HG03039 (cell line): Measurements from ENCODE around the gene HOXA3.

Experiments used
- ATAC-seq: cut with Tn5 transposase; IDR thresholded peaks from one replicate; pipeline ENCODE4 v1.9.1; 2021; ENCODE audit warnings: mild to moderate bottlenecking, moderate library complexity; ENCODE audit not compliant: unreplicated experiment

HOXA3 gene

DNA sequence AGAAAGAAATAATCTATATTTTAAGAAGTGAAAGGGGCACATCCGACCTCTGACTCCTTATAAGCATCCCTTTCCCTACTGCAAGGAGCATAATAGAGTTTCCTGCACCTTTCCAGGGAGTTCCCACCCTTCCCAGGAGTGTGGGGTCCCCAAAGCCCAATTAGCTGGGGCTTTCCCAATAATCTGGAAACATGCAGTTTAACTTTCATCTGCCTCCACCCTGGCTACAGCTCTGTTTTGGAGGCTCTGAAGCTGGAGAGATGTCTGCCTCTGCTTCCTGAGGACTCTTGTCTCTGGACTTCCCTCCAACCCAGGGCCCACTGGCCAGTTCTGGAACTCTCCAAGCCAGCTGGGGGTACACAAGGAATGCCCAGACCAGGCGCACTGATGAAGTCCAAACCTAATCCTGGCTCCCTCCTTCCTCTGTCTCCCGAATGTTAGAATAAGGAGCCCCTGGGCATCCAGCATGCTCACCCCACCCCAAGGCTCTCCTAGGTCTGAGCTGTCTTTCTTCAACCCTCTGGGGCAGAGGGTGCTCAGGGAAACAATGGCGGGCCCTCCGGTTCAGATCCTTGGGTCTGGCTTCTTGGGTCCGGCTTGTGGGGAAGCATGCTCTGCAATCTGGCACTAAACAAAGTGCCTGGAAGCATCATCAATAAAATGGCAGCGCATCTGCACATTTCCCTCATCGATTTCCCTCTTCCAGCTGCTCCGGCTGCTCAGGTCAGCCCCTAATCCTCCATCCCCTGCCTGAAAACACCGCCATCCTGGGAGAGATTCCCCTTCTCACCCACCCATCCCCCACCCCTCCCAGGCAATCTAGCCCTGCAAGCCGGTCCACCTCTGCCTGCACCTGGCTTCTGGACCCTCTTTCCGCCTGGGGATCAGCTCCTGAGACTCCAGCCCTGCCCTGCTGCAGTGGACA, 35.2 kb downstream of the HOXA3 start:
- ATAC-seq: no peak

DNA sequence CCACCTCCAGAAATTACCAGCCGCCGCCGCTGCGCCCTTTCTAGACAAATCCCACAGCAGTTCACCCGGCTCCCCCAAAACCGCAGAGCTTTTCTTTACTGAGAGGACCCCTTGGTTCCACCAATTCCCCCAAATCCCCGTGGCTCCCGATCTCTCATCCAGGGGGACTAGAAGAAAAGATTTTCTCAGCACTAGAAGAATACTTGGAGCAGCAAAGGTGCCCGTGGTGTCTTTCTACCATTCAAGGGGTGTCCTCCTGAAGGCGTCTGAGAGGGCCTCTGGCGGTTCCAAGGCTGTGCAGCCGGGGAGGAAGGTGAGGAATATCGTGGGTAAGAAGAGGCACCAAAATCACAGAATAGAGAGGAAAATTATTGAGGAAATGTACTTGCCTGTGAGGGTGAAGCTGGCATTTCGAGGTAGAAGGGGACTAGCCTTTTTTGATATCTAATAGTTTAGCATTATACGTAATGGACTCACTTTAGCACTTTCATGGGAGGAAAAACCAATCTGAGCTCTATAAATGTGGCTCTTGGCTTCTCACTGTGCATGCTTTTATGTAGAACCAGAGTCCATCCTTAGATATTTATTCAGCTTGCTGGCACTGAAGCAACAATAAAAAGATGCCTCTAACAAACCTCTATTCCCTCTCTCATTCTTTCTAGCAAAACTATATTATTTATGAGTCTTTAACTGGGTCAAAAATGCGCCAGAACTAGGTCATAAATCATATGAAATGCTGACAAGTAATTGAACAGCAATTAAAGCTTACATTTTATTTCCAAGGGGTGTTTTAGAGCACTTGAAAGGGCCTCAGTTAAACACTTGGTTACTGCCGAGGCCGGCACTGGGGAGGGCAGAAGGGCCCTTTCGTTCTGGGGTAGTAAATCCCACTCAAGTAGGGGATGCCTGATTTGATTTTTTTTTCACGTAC, 36.1 kb downstream of the HOXA3 start:
- no peak for ATAC-seq

DNA sequence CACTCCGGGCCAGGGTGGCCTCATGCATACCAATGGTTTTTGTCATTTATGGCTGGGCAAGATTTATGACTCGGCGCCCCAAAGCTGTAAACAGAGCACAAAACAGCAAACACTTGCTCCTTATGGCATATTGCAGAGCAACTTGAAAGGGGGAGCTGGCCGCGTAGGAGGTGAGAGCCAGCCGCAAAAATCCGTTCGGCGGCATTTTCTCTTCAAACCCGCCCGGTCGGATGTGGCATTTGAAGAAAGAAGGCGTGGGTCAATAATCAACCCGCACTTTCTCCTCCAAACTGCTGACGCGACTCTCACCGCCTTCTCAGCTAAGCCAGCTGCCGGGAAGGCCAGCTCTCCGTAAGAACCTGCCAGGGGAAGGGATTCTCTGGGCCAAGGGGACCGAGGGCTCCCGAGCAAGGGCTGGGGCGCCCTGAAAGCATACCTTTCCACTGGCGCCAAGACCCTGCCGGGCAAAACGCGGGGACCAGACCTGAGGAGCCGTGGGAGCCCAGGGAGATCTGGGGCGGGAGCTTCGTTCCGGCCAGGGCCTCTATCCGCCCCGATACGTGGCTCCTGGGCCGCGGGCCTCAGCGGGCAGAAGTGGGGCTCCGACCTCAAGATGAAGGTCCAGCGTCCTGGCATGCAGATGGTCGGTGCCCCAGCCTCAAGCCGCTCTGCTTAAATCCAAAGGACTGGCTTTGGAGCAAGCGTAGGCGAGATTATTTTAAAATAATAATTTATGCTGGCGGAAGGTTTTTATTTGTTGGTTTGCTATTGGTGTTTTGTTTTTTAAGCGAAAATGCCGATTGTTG, 37.0 kb downstream of the HOXA3 start:
- ATAC-seq: no peak

DNA sequence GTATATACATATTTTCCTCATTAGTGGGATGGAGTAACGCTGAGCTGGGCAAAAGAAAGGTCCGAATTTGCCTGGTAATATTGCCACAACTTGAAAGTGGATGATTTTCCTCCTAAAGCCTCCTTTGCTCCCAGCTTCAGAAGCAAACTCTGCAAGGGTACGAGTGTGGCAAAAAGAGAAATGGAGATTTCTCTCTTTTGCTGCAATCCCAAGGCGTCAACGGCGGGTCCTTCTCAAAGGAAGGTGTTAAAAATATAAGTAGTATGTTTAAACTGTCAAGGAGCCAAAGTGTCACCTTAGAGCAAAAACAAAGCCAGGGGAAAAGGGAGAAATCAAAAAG, 37.5 kb downstream of the HOXA3 start:
- no peak for ATAC-seq

DNA sequence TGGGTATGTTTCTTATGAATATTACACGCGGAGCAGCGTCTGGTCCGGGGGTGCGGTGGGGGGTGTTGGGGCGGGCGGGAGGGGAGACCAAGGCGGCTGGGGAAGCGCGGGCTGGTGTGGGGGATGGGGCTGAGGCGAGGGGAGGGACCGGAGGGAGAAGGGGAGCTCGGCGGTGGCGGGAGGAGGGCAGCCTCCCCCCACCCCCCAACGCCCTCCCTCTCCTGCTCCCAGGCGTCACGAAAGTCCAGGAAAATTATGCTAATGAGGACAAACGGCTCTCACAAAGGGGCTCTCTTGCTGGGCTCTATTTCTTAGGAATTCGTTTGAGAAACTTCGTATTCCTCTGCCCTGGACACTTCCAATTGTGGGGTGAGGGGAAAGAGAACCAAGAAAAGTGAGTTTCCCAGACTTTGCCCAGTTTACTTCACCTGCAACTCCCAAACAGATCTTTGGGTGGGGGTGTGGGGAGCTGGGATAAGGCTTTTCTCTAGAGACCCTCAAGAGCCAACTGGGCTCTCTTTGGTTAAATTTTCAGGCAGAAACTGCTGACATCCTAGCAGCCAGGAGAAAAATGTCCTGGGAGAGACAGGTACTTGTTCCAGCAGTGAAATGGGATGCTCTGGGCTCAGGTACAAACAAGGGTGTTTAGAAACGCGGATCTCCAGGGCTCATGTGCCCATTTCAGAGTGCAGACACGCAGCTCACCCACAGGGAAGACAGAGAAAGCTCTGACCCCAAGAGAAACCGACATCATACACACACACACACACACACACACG, 38.2 kb downstream of the HOXA3 start:
- no peak for ATAC-seq

DNA sequence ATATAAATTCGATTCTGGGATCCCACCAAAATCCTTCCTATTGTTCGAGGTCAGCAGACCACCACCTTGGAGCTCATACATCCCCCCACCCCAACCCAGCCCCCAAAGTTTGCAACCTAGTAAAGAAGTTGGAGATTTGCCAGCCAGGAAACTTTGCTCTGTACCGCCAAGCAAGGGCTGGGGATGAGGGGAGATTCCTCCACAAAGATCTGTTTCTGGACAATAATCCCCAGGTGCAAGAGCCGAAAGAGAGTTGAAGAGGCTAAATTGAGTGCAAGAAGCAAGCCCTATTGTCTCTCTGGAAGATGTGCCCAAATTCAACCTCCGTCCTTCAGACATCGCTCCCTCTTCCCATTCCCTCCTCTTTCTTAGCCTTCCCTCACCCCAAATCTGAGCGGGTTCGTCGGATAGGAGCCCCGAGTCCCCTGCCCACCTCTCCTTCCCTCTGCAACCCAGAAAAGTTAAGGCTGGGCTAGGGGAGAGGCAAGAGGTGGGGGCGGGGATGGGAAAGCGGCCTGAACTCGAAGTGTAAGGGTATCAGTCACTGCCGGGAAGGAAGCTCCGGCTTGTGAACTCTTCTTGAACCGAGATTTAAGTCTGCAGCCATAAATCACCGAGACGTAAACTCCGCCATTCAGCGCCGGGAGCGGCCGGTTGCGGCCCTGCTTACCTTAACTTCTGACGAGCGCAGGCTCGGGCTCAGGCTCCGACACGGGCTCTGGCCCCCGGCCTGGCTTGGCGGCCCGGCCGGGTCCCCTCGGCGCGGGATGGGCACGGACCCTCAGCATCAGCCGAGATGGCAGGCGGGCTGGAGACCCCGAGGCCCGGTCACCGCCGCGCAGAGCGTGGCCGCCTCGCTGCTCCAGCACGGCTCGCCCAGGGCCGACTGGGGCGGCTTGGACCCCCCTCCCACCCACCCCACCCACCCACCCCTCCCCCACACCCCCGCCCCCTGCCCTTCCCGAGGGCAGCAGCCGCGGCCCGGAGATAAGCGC, 39.1 kb downstream of the HOXA3 start:
- no peak for ATAC-seq

DNA sequence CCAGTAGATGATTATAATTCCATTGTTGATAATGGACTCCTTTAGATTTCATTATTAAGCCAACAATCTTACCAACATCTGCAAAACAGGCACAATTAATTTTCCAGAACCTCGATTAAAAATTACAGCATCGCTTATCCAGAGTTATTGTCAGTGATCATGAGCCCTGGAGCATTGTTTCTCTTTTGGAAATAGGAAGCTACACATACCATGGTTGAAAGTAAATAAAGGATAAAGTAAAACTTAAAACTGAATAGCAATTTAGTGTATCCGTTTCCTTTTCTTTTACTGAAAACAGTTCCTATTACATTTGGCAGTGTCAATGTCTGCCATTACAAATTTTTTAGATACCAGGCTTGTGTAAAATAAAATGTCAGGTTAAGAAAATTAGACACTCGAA, 40.0 kb downstream of the HOXA3 start:
- ATAC-seq: no peak

DNA sequence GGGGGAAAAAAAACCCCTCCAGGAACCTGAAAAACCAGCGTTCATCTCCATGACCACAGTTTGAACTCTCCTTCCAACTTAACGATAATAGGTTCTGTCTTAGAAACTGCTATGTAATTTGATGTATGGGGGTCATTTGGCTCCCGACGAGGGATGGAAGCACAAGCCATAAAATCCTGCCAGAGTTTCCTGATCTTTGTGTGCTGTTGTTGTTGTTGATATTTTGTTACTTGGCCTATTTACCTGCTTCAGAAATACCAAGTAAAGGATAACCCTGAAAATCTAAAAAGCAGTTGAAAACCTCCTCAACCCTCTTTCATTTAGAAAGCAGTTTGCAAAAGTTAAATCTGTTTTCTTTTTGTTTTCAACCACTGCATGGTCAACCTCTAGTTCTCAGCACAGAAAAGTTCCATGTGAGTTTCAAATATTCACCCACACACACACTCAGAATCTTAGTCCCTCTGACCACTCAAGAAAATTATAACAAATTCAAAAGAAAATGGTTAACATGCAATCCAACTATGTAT, 40.6 kb downstream of the HOXA3 start:
- no peak for ATAC-seq

DNA sequence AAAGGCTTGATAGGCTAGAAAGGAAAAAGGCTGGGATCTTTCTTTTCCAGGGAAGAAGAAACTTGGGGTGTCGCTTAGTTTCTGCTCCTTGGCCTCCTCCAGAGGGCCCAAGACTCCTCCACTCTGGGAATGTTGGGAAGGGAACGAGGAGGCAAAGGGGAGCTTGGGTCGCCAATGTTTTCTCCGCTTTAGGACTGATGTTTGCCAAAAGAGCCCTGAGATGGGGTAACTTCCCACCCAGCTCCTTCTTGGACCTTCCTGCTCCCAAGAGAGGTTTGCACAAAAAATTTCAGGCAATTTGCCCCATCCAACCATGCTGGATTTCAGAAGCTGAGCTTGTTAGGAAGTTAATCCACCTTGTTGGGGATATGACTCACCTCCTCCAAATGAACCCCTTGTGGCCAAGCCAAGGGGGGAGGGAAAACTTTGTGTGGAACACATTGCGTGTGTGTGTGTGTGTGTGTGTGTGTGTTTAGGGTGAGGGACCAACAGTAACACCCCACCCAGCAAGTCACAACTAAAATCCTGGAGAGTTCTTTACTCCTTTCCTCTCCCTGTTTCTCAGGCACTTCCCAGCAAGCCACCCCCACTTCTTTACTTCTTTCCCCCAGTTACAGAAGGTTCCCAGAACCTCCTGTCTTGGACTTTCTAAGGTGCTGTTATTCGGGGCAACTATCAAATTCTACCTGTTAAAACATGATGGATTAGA, 41.2 kb downstream of the HOXA3 start:
- ATAC-seq: no peak

DNA sequence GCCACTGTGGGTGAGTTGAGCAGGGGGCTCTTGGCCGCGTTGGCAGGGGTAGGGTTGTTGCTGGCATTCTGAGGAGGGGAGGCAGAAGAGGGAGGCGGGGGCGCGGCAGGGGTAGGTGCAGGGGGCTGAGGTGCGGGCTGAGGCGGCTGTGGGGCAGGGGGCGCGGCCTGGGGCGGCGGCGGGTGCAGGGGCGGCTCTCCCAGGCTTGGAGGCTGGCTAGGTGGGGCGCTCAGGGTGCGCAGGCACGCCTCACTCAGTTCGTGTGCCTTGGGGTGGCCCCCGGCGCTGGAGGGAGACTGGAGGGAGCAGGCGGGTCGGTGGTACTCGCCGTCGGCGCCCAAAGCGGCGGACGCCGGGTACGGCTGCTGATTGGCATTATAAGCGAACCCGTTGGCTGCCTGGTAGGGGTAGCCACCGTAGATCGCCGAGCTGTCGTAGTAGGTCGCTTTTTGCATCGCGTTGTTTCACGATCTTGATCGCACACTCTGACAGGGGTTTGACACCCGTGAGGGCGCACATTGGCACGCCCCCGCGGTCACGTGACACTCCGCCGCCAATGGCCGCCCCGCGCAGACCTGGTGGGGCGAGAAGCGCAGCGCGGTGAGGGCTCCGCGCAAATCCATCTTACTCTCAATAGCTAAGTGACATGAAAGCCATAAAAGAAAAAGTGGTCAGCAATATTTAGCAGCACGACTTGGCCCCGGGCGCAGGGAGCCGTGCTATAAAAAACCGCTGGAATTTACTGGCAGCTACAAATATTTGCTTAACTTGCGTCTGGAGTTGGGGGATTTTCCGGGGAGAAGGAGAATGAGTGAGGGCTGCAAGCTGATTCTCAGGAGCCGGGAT, 42.0 kb downstream of the HOXA3 start:
- no peak for ATAC-seq

DNA sequence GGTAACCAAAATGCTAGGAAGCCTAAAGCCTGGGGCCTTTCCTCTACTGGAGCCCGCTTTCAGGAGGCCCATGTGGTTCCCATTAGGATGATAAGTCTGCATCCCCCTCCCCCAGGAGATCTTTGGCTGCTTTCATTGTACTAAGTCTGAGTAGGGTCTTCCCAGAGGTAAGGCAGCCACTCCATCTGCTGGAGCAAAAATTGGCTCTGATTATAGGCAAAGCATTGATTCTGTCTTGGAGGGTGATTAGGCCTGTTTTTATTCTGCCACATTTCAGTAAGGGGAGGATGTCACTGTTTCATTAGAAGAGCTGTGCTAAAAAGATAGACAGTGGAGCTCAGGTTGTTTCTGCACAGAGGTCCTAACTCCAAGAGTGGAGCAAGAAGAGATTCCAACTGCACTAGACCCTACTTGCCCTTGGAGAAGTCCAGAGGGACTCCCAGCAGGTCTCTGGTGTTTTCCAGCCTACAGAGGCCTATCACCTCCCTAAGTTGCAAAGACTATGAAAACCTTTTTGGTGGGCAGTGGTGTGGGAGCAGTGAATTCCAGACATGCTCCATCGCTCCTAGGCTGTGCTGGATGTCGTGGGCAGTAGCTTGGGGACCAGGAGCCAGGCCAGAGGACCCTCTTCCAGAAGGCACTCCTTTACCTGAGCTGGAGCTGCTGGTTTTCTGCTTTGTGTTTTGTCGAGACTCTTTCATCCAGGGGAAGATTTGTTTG, 42.8 kb downstream of the HOXA3 start:
- ATAC-seq: no peak

DNA sequence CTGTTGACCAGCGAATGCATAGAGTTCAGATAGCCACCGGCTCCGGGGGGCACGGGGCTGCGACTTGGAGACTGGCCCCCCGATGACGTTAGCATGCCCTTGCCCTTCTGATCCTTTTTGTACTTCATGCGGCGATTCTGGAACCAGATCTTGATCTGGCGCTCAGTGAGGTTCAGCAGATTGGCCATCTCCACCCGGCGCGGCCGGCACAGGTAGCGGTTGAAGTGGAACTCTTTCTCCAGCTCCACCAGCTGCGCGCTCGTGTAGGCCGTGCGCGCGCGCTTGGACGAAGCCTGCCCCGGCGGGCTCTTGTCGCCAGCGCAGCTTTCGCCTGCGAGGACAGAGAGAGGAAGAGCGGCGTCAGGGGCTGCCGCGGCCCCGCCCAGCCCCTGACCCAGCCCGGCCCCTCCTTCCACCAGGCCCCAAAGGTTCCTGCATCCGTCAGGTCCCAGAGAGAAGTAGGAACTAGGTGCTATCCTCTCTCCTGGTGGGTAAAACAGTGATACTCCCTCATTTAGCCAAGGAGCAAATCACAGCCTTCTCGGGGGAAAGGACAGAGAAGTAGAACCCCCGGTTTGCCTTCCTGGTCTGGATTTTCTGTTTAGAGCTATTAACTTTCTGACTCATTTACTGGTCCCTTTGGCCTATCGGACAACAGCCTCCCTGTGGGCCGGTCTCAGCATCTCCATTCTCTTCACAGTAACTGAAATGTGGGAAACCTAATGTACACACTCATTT, 43.8 kb downstream of the HOXA3 start:
- no peak for ATAC-seq

DNA sequence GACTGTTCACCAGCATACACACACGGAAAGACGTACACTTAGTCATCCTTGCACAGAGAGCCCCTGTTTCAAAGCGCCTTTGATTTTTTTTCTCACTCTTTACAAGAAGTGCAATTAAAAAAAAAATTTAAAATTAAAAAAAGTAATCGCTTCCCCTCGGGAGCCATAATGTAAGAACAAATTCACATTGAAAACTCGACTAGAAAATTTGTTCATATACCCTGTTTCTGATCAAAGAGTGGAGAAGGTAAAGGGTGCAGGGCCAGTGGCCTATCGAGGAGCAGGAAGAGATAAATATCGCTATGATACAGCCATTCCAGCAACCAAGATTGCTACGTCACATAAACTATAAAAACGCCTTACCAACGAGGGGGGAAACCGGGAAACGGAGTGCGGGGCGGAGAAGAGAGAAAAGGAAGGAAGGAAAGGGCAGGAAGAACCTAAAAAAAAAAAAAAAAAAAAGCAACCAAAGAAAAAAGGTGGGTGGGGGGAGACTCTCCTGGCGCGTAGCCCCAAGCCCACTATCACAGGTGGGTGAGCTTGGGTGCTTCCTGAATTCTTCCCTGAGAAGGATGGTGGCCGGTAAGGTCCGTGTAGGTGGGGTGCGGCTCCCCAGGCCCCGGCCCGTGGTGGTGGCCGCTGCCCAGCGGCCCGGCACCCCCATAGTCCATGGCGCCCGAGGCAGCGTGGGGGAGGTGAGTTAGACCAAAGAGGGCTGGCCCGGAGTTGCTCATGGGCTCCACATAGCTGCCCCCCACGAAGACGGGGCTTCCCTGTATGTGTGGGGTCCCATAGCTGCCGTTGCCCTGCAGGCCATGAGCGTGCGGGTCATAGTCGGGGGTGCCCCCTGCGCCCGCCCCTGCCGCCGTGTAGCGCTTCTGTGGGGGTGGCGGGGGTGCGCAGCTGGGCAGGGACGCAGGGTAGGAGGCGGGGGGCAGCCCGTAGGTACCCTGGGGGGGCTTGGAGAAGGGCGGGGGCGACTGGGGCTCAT, 44.7 kb downstream of the HOXA3 start:
- ATAC-seq: no peak

DNA sequence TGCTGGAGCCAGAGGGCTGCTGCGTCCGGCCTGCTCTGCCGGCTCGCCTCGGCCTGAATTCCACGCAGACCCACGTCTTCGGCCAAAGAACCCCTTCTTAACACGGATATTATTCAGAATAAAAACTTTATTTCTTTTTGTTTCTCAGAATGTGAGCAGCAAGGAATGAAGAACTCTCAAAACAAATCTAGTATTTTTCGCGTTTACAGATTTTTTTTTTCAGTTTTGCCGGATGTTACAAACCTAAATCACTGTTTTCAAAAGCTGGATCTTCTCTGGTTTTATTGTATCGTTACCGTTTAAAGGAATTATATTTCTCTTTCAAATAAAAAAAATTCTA, 45.5 kb downstream of the HOXA3 start:
- no peak for ATAC-seq
